ENCODE measurements around the gene MACROD2. TPM values are rescaled to one million over a fixed set of nuclear protein-coding genes. Genes with fewer than 3 reads are reported as not detected.

MACROD2 gene
- total and polyA plus RNA-seq, 2 experiments from 2014 or later, result 2.8 to 4.3 TPM

- no peaks in the 10 kb centered on the region for H3K27me3 ChIP-seq (ENCODE audit: insufficient read depth)
- H2AFZ ChIP-seq, result no peak overlapping the region
- Mint-ChIP-seq H3K36me3 (ENCODE audit: low read depth) (peaks cover 9% of the 10 kb centered on the region; the same call in 1 of the 3 replicates), H3K4me1 (peaks cover 5% of the 10 kb centered on the region; the same call in 2 of the 3 replicates), H3K4me3 (no peak overlapping the region), H3K27me3 (ENCODE audit: insufficient read depth, low read depth, poor library complexity) (no peaks in the 10 kb centered on the region), H3K9me3 (peaks cover 14% of the 10 kb centered on the region; the same call in 2 of the 3 replicates), H3K27ac (no peak overlapping the region)
- no peak overlapping the region for H3K4me3 ChIP-seq
- H3K4me1 ChIP-seq (ENCODE audit: insufficient read depth), result no peaks in the 10 kb centered on the region
- no peaks in the 10 kb centered on the region for H4K20me1 ChIP-seq (replicated peaks; ENCODE audit: insufficient read depth)
- no peaks in the 10 kb centered on the region for H3K36me3 ChIP-seq (ENCODE audit: insufficient read depth)
- DNase-seq (ENCODE audit: low spot score) (peak; percentile 54), ATAC-seq (no peak)
- no peaks in the 10 kb centered on the region for H3F3A ChIP-seq (replicated peaks; ENCODE audit: low read depth)
- TF ChIP-seq CTCF (conservative IDR thresholded peaks at IDR 0.05; ENCODE audit: low read depth in 2 of 2), result no peak
- H3K79me2 ChIP-seq (replicated peaks; ENCODE audit: insufficient read depth), result no peaks in the 10 kb centered on the region
- no peak overlapping the region for H3K27ac ChIP-seq (ENCODE audit: low read depth)
- no peak overlapping the region for H3K4me2 ChIP-seq
- H3K9me2 ChIP-seq (ENCODE audit: insufficient read depth), result no peaks in the 10 kb centered on the region
Measured at GRCh38 chr20:14114065-14114704, 118.9 kb downstream of the MACROD2 start.

GRCh38 chr20:14116037-14116436 lies 120.7 kb downstream of the MACROD2 start:
- H3K4me3 Mint-ChIP-seq, result no peak overlapping the region
- no peaks in the 10 kb centered on the region for H3K4me1 ChIP-seq (ENCODE audit: insufficient read depth)
- H3F3A ChIP-seq (replicated peaks; ENCODE audit: low read depth), result no peaks in the 10 kb centered on the region
- DNase-seq (ENCODE audit: low spot score) (no peak), ATAC-seq (no peak)
- H3K79me2 ChIP-seq (replicated peaks; ENCODE audit: insufficient read depth), result no peaks in the 10 kb centered on the region
- no peaks in the 10 kb centered on the region for H3K27me3 Mint-ChIP-seq (ENCODE audit: insufficient read depth, low read depth, poor library complexity)
- H3K36me3 ChIP-seq (ENCODE audit: insufficient read depth), result no peaks in the 10 kb centered on the region
- H3K4me1 Mint-ChIP-seq, result peaks cover 5% of the 10 kb centered on the region; the same call in 2 of the 3 replicates
- no peak overlapping the region for H3K4me2 ChIP-seq
- no peak overlapping the region for H3K27ac Mint-ChIP-seq
- no peak overlapping the region for H2AFZ ChIP-seq
- H3K27ac ChIP-seq (ENCODE audit: low read depth), result no peak overlapping the region
- H3K9me3 Mint-ChIP-seq, result no peaks in the 10 kb centered on the region
- H3K9me2 ChIP-seq (ENCODE audit: insufficient read depth), result no peaks in the 10 kb centered on the region
- no peaks in the 10 kb centered on the region for H3K36me3 Mint-ChIP-seq (ENCODE audit: low read depth)
- no peaks in the 10 kb centered on the region for H4K20me1 ChIP-seq (replicated peaks; ENCODE audit: insufficient read depth)
- no peak overlapping the region for H3K4me3 ChIP-seq
- H3K27me3 ChIP-seq (ENCODE audit: insufficient read depth), result no peaks in the 10 kb centered on the region
- TF ChIP-seq ZNF462 (CRISPR knock-in tag; IDR thresholded peaks at IDR 0.05) (no peak), ZNF331 (CRISPR knock-in tag; IDR thresholded peaks at IDR 0.05; ENCODE audit: low read depth) (no peak), REST (IDR thresholded peaks at IDR 0.05; ENCODE audit: unreplicated experiment) (no peak), ZNF114 (CRISPR knock-in tag; IDR thresholded peaks at IDR 0.05) (no peak), CTCF (conservative IDR thresholded peaks at IDR 0.05; ENCODE audit: low read depth in 2 of 2) (no peak), JUNB (IDR thresholded peaks at IDR 0.05; ENCODE audit: unreplicated experiment) (no peak), POLR2AphosphoS5 (IDR thresholded peaks at IDR 0.05; ENCODE audit: low read depth) (no peak)

All from GM23338 (cell line).